Osteoblast (primary cell): ENCODE data around the gene ACTR10. TPM values are rescaled to one million over a fixed set of nuclear protein-coding genes. Genes with fewer than 3 reads are reported as not detected.

Experiments used
- DNase-seq: peaks from one replicate; pipeline ENCODE4 v3.0.0; 2011; ENCODE audit warnings: low spot score, mixed read lengths; ENCODE audit not compliant: insufficient read length; ENCODE audit errors: missing footprints
- H2AFZ ChIP-seq: 2 replicates; pipeline ENCODE4 v1.6.0; 2011; ENCODE audit warnings: mild to moderate bottlenecking, low read length
- H3K27ac ChIP-seq: 2 replicates; pipeline ENCODE4 v1.5.1; 2011; ENCODE audit warnings: mild to moderate bottlenecking, low read depth, low read length, moderate library complexity
- H3K27me3 ChIP-seq: 2 replicates; pipeline ENCODE4 v1.6.0; 2012; ENCODE audit warnings: mild to moderate bottlenecking, control low read depth, inconsistent platforms, low read length, moderate library complexity; ENCODE audit not compliant: insufficient read depth
- H3K36me3 ChIP-seq: 2 replicates; pipeline ENCODE4 v1.5.1; 2011; ENCODE audit warnings: mild to moderate bottlenecking, low read length, control low read depth, moderate library complexity; ENCODE audit not compliant: insufficient read depth
- H3K4me1 ChIP-seq: 2 replicates; pipeline ENCODE4 v1.5.1; 2011; ENCODE audit warnings: mild to moderate bottlenecking, low read length, control low read depth, moderate library complexity; ENCODE audit not compliant: insufficient read depth
- H3K4me2 ChIP-seq: 2 replicates; pipeline ENCODE4 v1.6.0; 2011; ENCODE audit warnings: mild to moderate bottlenecking, low read length; ENCODE audit not compliant: insufficient read depth
- H3K4me3 ChIP-seq: fragments of 200-600 bp; sonication (generic); 3 replicates; pipeline ENCODE4 v1.5.1; 2012; ENCODE audit warnings: mild to moderate bottlenecking, low read length, inconsistent platforms; ENCODE audit not compliant: insufficient read depth
- H3K79me2 ChIP-seq: 2 replicates; pipeline ENCODE4 v1.6.0; 2012; ENCODE audit warnings: mild to moderate bottlenecking, low read length, control low read depth, inconsistent platforms; ENCODE audit not compliant: insufficient read depth
- H3K9me3 ChIP-seq: 2 replicates; pipeline ENCODE4 v1.5.1; 2011; ENCODE audit warnings: low read depth, low read length, control low read depth
- H4K20me1 ChIP-seq: 2 replicates; pipeline ENCODE4 v1.6.0; 2012; ENCODE audit warnings: mild to moderate bottlenecking, low read length, control low read depth; ENCODE audit not compliant: insufficient read depth
- CTCF ChIP-seq: IDR thresholded peaks from 2 replicates; pipeline ENCODE4 v1.5.1; 2011; ENCODE audit warnings: mild to moderate bottlenecking, low read depth, low read length, moderate library complexity; ENCODE audit errors: extremely low read depth
- small RNA-seq: library from RNA; depleted of rRNA; stranded (forward); fragments of <200 nt; gene quantifications from one replicate; pipeline ENCODE3, GENCODE V24; 2012
- total RNA-seq: library from RNA; depleted of rRNA; stranded (reverse); fragments of >200 nt; gene quantifications from 2 replicates; pipeline ENCODE4 v1.2.3, GENCODE V29; 2012

ACTR10 gene
- total RNA-seq, 1 donor: 63.0 TPM

DNA sequence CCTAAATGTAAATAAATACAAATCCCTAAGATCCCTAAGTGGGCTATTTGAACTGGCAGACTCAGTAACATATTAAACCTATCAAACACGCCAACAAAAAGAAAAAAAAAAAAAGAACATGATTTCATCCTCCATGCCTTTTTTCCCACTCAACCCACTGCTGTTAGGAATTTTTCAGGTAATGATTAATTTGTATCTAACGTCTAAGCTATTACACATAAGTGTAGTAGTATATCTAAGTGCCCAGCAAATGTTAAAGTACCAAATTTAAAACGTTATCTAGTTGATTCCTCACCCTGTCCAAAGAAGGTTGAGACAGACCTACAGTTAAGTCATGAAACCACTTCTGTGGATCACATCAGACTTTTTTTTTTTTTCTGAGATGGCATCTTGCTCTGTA lies 82.0 kb downstream of the ACTR10 start:
- DNase-seq: peak; percentile 10
- Histone ChIP-seq H3K27me3 (no peaks in the 10 kb centered on the region), H4K20me1 (peaks cover 22% of the 10 kb centered on the region), H3K36me3 (peaks cover 59% of the 10 kb centered on the region), H2AFZ (no peak overlapping the region), H3K4me2 (peak overlapping the region; percentile 49), H3K4me1 (peaks cover 22% of the 10 kb centered on the region), H3K27ac (peak overlapping the region; percentile 84), H3K79me2 (peaks cover 89% of the 10 kb centered on the region), H3K4me3 (no peak overlapping the region), H3K9me3 (no peaks in the 10 kb centered on the region)
- TF ChIP-seq CTCF: no peak

DNA sequence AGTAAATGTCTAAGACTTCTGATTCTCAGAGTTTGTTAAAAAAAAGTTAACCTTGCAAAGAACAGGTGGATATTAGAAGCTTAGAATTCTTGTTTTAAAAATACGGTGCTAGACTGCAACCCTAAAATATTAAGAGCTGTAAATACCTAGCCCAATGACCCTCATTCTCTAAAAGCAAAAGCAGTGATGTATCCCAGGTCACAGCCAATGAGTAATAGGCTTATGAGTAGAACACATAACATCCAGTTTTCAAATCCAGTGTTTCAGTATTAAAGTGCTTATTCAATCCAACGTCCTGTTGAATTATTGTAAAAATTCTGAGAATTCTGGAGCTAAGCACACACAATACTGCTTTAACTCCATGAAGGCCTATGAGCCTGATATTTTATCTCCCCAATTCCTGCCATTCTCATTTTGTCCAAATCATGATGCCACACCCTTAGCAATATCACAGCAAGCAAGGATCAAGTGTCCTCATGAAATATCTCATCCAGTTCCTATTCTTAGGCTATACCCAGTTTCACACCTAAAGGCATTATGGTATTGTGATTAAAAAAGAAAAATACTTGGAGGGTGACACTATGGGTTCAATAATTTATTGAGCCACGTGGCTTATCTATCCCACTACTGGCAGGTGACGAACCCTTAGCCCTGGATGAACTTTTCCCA lies 83.1 kb downstream of the ACTR10 start:
- H3K27me3 ChIP-seq: no peaks in the 10 kb centered on the region
- no peak for TF ChIP-seq CTCF
- H3K79me2 ChIP-seq: peaks cover 89% of the 10 kb centered on the region
- no peak for DNase-seq
- H3K4me2 ChIP-seq: no peak overlapping the region
- H4K20me1 ChIP-seq: peaks cover 26% of the 10 kb centered on the region
- no peak overlapping the region for H3K4me3 ChIP-seq
- no peaks in the 10 kb centered on the region for H3K9me3 ChIP-seq
- H2AFZ ChIP-seq: no peak overlapping the region
- peaks cover 22% of the 10 kb centered on the region for H3K4me1 ChIP-seq
- peaks cover 60% of the 10 kb centered on the region for H3K36me3 ChIP-seq
- peak overlapping the region; percentile 84 for H3K27ac ChIP-seq

GRCh38 chr14:58283730-58284129 lies 83.8 kb downstream of the ACTR10 start:
- no peak for DNase-seq
- Histone ChIP-seq H3K9me3 (no peaks in the 10 kb centered on the region), H3K27me3 (no peaks in the 10 kb centered on the region), H3K4me3 (no peak overlapping the region), H3K4me1 (peaks cover 22% of the 10 kb centered on the region), H4K20me1 (peaks cover 29% of the 10 kb centered on the region), H3K79me2 (peaks cover 89% of the 10 kb centered on the region), H3K4me2 (no peak overlapping the region), H3K27ac (no peak overlapping the region), H3K36me3 (peaks cover 60% of the 10 kb centered on the region), H2AFZ (no peak overlapping the region)
- no peak for TF ChIP-seq CTCF

DNA sequence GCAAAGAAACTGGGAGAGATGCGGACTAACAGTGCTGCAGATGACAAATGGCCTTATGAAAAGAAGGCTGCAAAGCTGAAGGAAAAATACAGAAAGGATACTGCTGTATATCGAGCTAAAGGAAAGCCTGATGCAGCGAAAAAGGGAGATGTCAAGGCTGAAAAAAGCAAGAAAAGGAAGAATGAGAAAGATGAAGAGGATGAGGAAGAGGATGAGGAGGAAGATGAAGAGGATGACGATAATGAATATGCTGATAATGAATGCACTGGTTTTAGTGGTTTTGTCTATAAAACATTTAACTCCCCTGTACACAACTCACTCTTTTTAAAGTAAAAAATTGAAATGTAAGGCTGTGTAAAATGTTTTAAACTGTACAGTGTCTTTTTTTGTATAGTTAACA lies 85.2 kb downstream of the ACTR10 start:
- Histone ChIP-seq H3K4me1 (peaks cover 22% of the 10 kb centered on the region), H3K79me2 (peaks cover 89% of the 10 kb centered on the region), H3K36me3 (peaks cover 59% of the 10 kb centered on the region), H3K27me3 (no peaks in the 10 kb centered on the region), H2AFZ (no peak overlapping the region), H4K20me1 (peaks cover 37% of the 10 kb centered on the region), H3K4me3 (no peak overlapping the region), H3K9me3 (no peaks in the 10 kb centered on the region), H3K27ac (no peak overlapping the region), H3K4me2 (no peak overlapping the region)
- DNase-seq: no peak
- TF ChIP-seq CTCF: no peak

Small RNA genes within 50 kb of the gene (small RNA-seq; reads per million reads assigned to genes)
- gene RN7SL598P: not detected

Other genes with a start within 250 kb of the ACTR10 start
- gene ARMH4, start 47.9 kb upstream of the ACTR10 start, total RNA-seq: 10.9 and 14.1 TPM in 2 replicates
- 76.7 and 83.1 TPM in 2 replicates for gene PSMA3, start 44.7 kb downstream of the ACTR10 start, total RNA-seq
- gene ARID4A, start 98.4 kb downstream of the ACTR10 start, total RNA-seq: 14.4 and 14.5 TPM in 2 replicates
- gene TOMM20L, start 195.8 kb downstream of the ACTR10 start, total RNA-seq: not detected in 2 replicates
- gene TIMM9, start 227.4 kb downstream of the ACTR10 start, total RNA-seq: 18.1 and 24.2 TPM in 2 replicates
- 17.7 and 19.7 TPM in 2 replicates for gene KIAA0586, start 227.6 kb downstream of the ACTR10 start, total RNA-seq